NCI-H146 treated with DMSO at 0.1 percent for 48 hours (cell line): ENCODE measurements around the gene RASSF3.
"Not testable (repeated sequence)": the region's sequence is repeated elsewhere in the genome, so short reads cannot be mapped to it uniquely, and the experiment has no call there.

Source experiments
- DNase-seq: peaks from one replicate; lab custom pipeline; 2025; ENCODE audit not compliant: unreplicated experiment; lab: John Stamatoyannopoulos, UW

RASSF3 gene, protein sequence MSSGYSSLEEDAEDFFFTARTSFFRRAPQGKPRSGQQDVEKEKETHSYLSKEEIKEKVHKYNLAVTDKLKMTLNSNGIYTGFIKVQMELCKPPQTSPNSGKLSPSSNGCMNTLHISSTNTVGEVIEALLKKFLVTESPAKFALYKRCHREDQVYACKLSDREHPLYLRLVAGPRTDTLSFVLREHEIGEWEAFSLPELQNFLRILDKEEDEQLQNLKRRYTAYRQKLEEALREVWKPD

DNA sequence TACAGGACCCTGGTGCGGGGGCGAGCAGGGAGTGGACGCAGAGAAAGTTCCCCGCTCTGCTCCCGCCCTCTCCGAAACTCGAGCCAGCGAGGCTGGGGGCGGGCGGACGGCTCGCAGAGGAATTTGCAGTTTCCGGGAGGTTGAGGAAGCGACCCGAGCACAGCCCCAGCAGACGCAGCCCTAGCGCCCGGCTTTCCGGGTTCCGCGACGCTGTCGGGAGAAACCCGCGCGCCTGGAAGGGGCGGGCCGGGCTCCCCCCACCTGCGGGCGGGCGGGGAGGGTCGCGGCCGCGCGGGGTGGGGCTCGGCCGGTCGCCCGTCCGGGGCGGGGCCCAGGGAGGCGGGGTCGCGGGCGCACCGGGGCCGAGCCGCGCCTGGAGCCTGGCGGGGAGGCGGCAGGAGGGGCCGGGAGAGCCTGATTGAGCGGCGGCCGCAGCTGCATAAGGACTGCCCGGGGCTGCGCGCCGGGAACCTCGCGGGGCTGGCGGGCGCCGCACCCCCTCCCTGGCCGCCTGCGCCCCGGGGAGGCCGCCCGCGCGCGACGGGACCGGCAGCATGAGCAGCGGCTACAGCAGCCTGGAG, at the start of gene RASSF3:
RASSF3 (plus strand) TSS at position 417 of the 581 bp plus-strand sequence; CDS start at position 555, 138 bp downstream.
- DNase-seq, result peak; percentile 72

DNA sequence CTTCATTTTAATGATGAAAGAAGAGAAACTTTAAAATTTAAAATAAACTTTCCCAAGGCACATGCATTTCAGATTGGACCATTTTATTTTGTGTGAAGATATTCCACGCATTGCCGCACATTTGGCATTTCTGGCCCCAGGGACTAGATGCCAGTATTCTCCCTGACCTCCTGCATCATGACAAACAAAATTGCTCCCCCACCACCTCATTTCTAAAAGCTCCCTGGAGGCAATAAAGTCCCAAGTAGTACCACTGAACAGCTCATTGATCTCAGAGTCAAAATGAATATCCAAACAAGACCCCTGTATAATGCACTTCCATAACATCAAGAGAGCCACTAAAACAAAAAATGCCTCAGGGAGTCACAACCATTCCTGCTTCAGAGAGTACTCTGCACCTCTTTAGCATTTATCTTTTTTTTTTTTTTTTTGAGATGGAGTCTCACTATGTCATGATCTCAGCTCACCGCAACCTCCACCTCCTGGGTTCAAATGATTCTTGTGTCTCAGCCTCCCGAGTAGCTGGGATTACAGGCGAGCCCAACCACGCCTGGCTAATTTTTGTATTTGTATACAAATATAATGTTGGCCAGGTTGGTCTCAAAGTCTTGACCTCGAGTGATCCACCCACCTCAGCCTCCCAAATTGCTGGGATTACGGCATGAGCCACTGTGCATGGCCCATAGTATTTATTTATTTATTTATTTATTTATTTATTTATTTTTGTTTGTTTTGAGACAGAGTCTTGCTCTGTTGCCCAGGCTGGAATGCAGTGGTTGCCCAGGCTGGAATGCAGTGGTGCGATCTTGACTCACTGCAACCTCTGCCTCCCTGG, 48.8 kb upstream of the RASSF3 start:
- DNase-seq, result no peak

DNA sequence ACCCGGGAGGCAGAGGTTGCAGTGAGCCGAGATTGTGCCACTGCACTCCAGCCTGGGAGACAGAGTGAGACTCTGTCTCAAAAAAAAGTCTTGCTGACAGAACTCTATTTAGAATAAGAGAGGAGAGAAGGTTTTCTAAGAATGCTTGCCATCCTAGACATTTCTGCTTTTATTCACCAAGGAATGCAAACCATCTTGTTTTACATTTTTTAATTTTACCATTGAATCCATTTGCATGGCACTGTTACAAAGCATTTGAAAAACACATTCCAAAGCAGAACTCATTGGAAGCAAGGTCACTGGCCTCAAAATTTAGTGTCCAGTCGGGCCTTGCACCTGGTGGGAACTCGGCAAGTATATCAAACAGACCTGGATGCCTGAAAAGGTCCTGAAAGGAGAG, 44.2 kb upstream of the RASSF3 start:
- DNase-seq, result no peak

- DNase-seq, result peak; percentile 45
Observed at GRCh38 chr12:64566831-64567517, 43.3 kb upstream of the RASSF3 start.

DNA sequence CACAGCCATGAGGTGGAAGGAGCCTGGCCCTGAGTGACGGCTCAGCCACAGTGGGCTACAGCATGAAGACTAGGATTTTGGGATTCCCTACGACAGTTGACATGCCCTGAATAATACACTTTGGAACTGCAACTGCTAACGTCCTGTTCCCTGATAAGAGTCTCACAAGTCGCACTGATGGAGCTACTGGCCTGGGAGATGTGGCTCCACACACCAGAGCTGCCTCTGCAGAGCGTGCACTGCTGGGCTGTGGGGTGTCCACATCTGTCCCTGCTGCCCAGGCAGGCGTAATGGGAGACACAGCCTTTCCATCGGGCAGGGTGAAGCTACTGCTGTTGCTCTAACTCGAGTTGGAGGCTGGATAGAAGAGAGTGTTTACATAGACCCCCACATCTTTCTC, 42.7 kb upstream of the RASSF3 start:
- no peak for DNase-seq

- peak; percentile 55 for DNase-seq
Observed at GRCh38 chr12:64568298-64568697, 42.0 kb upstream of the RASSF3 start.

- no peak for DNase-seq
Observed at GRCh38 chr12:64569923-64570691, 40.2 kb upstream of the RASSF3 start.

GRCh38 chr12:64571411-64571810, 38.9 kb upstream of the RASSF3 start:
- no peak for DNase-seq

GRCh38 chr12:64572241-64572640, 38.1 kb upstream of the RASSF3 start:
- no peak for DNase-seq

- no peak for DNase-seq
Observed at GRCh38 chr12:64574837-64575236, 35.5 kb upstream of the RASSF3 start.

GRCh38 chr12:64577046-64577445, 33.2 kb upstream of the RASSF3 start:
- DNase-seq, result no peak

DNA sequence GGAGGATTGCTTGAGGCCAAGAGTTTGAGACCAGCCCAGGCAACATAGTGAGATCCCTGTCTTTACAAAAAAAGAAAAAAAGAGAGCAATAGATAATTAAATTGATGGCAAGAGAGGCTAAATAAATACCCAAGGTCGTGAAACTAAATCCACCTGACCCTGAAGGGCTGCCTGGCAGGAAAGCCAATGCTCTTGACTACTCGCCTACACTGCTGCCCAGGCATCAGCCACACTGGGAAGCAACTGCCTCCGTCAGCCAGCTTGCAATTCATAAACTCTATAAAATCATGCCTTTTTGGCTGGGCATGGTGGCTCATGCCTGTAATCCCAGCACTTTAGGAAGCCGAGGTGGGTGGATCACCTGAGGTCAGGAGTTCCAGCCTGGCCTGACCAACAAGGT, 31.7 kb upstream of the RASSF3 start:
- DNase-seq, result no peak

DNA sequence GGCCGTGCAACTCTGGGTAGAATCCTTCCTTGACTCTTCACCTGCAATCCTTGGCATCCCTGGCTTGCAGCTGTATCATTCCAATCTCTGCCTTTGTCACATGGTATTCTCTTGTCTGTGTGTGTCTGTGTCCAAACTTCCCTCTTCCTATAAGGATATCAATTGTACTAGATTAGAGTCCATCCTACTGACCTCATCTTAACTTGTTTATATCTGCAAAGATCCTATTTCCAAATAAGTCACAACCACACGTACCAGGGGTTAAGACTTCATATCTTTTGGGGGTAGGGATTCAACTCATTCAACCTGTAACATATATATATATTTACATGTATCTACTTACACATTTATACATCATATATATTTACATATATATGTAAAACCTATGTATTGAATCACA, 29.6 kb upstream of the RASSF3 start:
- no peak for DNase-seq

GRCh38 chr12:64582114-64582513, 28.2 kb upstream of the RASSF3 start:
- no peak for DNase-seq

- DNase-seq, result no peak
Observed at GRCh38 chr12:64582862-64583261, 27.4 kb upstream of the RASSF3 start.

- not testable (repeated sequence) for DNase-seq
Observed at GRCh38 chr12:64583395-64583770, 26.9 kb upstream of the RASSF3 start.

DNA sequence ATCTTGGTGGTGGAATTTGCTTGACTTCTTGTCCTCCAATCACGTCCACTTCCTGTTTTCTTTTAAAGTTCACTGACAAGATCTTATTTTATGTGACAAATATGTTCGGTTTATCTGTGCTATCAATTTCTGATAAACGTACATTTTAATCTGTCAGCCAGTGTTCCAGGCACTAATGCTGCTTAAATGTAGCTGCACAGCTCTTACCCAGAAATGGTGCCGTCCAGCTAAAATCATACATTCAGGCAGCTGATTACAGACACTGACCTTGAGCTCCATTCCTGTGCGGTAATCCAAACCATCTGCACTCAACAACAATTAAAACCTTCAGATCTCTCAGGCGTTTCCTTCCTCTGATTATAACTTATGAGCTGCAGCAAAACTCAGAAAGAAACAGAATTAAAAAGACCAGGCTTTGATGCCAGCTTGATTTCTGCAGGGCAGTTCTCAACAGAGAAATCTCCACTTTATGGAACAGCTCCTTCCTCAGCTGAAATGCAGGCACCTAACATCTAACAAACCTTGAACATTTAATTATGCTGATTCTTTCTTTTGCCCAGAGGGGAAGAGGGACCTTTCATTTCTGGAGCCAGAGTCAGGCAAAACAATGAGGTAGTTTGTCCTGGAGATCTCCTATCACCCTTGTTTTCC, 26.4 kb upstream of the RASSF3 start:
- peak; percentile 40 for DNase-seq

DNA sequence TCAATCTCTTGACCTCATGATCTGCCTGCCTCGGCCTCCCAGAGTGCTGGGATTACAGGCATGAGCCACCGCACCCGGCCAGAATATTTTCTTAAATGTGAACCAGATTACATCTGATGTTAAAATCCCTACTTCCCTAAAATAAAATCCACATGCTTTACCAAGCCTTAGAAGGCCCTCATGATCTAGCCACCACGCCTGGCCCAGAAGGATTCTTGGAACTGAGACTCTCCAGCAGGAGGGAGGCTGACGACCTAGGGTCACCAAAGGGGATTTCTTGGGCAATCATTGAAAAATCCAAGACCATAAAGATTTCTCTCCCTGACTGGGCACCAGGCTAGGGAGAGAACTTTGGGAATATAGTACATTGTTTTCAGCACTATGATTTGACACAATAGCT, 25.2 kb upstream of the RASSF3 start:
- DNase-seq, result no peak

GRCh38 chr12:64587447-64587846, 22.8 kb upstream of the RASSF3 start:
- DNase-seq, result no peak

- DNase-seq, result no peak
Observed at GRCh38 chr12:64590183-64590582, 20.1 kb upstream of the RASSF3 start.
